Right hindlimb (tissue), 1 donor: ENCODE results near the gene RNF212B.

Experiments
- DNase-seq: peaks from one replicate; pipeline ENCODE4 v3.0.0-alpha.2; 2018

Gene RNF212B

DNA sequence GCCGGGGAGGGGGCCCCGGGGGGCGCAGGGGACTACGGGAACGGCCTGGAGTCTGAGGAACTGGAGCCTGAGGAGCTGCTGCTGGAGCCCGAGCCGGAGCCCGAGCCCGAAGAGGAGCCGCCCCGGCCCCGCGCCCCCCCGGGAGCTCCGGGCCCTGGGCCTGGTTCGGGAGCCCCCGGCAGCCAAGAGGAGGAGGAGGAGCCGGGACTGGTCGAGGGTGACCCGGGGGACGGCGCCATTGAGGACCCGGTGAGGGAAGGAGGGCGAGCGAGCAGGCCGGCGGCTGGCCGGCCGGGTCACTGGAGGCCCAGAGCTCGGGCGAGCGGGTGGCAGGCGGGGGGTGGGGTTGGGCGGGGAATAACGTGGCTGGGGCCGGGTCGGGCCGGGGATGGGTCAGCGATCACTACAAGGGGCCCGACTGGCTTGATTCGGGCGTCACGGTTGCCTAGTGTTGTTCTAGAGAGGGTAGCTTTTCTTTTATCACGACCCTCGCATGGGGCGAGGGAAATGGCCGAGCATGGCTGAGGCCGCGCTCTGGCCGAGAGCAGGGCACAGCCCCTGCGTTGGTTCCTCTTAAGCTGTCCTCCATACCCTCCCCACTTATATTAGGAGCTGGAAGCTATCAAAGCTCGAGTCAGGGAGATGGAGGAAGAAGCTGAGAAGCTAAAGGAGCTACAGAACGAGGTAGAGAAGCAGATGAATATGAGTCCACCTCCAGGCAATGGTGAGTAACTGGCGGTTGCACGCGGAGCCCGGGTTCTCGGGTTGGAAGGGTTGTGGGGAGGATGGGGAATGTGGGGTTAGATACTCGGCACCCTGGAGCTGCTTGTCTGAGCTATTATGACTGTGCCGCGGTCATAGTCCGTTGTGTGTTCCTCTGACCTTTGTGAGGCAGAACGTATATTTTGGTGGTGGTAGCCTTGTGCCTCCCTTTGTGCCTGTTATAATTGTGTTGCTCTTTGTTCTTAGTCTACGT lies 84.1 kb downstream of the RNF212B start:
- peak; percentile 44 for DNase-seq
